SW 1271 (cell line): Measurements from ENCODE around the gene RNF40.

ENCODE experiments used
- DNase-seq, 2 experiments: peaks; one replicate each; lab custom pipeline; 2025; lab: John Stamatoyannopoulos, UW

Gene RNF40

DNA sequence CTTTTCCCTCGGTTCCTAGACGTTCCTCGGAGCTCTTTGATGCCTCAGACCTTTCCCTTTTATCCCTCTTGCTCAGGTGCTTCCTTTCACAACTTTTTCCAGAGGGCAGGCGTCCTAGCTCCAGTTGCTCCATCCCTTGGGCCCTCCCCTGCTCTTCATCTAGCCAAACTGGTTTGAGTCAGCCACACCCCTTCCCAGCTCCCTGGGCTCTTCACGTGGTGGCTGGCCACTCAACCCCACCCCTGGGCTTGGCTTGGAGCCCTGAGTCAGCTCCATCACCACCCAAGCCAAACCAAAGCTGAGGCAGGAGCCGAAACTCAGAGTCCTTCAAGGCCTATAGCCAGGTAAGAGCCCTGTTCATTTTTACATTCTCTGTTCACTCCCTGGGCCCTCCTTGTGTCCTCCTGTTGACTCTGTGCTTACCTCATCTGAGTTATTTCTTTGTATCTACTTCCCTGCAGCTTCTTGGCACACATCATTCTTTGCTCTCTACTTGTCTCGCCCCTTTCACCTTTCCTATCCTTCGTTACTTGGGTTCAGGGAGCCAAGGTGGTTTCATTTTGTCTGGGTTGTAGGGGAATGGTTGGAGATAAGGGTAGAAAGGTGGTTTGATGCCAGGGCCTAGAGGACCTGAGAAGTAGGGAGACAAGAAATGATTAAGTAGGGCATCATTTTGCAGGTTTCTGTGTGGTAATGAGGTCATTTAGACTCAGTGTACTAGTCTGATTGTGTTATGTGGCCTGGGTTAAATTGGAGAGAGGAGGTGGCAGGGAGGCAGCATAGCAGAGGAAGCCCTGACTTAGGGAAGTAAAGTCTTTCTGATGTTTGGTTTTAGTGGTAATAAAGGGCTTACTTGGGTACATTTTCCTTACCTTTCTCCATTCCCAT, 21.5 kb upstream of the RNF40 start:
- DNase-seq: peak; percentile 71 to 74

DNA sequence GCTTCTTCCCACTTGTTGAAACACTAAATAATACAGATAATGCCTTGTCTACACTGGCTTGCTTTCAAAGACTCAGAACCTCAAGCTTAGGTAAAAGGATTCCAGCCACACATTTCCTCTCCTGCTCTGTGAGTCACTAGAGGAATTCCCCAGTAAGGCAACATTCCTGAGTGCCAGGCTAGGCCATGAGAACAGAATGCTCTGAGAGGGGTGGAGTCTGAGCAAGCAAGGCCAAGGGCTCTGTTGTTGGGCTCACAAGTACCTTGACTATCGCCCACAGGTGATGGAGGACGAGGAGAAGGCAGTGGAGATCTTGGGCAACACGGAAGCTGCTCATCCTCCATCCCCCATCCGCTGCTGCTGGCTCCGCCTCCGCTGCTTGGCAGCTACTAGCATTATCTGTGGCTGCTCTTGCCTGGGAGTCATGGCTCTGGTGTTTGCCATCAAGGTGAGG, 20.6 kb upstream of the RNF40 start:
- DNase-seq: peak; percentile 64 to 90

DNA sequence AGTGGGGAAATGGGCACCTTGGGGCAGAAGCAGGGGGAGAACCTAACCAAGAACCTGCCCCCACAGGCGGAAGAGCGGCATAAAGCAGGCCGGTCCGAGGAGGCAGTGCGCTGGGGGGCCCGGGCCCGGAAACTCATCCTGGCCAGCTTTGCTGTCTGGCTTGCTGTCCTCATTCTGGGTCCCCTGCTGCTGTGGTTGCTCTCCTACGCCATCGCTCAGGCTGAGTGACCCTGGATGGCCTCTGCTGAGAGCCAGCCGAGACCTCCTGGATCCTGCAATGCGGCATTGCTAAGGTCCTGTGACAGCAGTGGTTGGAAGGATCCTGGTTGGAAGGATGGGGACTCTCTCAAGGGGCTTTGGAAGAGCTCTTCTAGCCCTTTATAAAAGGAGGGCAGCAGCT, 18.4 kb upstream of the RNF40 start:
- DNase-seq: no peak

DNA sequence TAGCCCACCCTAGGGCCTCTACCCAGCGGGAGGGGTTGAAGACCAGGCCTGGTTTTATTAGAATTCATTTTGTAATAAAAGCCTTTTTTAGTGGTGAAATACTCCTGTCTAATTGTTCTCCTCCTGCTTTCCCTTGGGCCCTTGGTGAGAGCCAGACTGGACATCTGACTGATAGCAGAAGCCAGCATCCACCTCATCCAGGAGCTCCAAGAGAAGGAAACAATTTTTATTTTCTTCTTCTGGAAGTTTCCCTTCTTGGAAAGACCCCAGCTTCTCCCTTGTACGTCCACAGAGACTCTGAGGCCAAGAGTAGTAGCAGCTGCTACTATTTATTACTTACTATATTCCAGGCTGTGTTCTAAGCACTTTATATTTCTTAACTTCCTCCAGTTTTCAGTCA, 17.9 kb upstream of the RNF40 start:
- DNase-seq: no peak

DNA sequence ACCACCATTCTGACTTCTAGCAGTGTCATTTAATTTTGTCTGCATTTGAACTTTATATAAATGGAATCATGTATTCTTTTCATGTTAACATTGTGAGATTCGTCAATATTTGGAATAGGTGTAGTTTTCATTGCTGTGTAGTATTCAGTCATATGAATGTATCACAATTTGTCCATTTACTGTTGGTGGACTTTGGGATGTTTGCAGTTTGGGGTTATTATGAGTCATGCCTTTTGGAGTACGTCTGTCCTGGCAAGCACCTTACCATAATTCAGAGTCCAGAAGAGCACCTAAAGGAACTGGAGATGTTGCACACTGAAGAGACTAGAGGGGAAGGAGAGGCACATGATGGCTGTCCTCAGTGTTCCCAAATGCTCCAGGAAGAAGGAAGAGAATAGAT, 17.0 kb upstream of the RNF40 start:
- no peak for DNase-seq

DNA sequence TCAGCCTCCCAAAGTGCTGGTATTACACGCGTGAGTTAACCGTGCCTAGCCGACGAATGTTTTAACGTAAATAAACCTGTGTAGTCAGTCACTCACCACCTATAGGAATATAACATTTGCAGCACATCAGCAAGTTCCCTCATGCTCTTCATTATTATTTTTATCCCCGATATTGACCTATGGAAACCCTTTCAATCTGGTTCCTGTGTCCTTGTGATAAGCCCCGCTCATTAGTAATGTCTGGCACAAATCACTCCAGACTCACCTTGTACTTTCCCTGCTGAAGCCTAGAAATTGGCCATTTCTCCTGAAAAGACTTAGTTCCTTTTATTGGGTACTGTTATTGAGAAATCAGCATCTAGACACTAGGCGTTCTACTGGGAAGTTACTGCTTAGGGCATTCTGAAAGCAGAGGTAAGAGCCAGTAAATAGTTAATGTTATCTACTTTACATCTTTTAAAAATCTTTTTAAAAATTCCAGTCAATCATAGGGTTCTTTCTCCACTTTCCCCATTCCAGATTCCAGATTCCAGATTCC, 15.4 kb upstream of the RNF40 start:
- no peak for DNase-seq

DNA sequence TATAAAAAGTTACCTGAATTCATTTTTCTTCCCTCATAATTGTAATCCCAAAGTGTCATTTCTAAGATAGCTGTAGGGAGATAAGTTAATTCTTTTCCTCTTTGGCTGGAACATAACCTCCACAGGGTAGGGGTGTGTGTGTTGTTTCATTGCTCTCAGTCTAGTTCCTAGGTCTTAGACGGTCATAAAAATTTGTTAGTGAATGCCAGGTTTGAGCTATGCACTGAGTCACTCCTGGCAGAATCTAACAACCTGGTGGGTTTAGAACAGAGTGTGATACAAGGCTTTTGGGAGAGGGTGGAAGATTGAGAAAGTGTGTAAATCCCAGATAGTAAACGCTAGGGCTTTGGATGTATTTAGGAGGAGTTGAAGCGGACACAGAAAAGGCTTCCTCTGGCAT, 14.8 kb upstream of the RNF40 start:
- no peak for DNase-seq

DNA sequence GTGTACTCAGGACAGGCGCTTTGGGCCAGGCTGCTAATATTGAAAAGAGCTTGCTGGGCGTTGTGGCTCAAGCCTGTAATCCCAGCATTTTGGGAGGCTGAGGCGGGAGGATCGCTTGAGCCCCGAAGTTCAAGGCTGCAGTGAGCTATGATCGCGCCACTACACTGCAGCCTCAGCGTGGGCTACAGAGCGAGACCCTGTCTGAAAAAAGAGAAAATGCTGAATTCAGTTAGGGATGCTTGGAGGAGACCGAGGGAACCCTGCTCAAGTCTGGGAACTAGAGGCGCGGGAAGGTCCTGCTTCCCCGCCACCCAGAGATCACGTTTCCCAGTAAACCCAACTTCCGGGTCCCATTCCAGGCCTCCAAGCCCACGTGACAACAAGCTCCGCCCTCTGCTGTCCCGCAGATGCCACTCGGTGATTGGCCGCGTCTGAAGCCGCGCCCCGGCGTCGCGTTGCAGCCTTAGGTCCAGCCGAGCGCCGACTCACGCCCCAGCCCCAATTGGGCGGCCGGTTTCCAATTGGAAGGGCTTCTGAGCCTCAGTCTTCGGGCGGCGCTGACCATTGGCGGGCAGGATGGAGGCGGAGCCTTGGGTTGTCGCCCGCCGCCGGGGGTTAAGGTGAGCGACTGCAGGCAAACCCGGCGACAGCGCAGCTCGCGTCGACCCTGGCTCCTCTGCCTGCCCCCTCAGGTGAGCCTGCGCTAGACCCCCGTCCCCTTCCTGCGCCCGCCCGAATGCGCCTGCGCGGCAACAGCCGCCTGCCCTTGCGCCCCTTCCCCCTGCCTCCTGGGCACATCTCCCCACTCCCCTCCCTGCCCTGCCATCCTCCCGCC, 14.1 kb upstream of the RNF40 start, which contains the start of gene PHKG2:
Gene PHKG2, plus strand, starts transcription at position 627 of the 835 bp plus-strand sequence. CDS start 396 bp downstream, outside the sequence.
- peak; percentile 98 to 99 for DNase-seq

DNA sequence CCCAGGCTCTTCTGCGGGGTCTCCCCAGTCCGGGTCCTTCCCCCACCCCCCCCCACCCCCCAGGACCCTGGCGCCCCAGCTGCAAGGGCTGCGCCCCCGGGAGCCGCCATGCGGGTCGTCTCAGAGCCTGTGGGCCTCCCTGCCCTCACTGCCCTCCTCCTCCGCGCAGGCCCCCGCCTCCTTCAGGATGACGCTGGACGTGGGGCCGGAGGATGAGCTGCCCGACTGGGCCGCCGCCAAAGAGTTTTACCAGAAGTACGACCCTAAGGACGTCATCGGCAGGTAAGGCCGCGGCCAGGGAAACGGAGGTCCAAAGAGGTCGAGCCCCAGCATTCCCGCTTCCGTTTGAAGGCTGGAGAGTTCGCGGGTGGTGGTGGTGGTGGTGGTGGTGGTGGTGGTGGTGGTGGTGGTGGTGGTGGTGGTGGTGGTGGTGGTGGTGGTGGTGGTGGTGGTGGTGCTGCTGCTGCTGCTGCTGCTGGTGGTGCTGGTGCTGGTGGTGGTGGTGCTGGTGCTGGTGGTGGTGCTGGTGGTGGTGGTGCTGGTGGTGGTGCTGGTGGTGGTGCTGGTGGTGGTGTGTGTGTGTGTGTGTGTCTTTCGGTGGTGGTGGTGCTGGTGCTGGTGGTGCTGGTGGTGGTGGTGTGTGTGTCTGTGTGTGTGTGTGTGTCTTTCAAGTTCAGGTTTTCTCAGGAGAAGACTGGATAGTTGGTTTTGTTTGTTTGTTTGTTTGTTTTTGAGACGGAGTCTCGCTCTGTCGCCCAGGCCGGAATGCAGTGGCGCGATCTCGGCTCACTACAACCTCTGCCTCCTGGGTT, 13.3 kb upstream of the RNF40 start:
- peak in 1 of 2 experiments; percentile 37 for DNase-seq

DNA sequence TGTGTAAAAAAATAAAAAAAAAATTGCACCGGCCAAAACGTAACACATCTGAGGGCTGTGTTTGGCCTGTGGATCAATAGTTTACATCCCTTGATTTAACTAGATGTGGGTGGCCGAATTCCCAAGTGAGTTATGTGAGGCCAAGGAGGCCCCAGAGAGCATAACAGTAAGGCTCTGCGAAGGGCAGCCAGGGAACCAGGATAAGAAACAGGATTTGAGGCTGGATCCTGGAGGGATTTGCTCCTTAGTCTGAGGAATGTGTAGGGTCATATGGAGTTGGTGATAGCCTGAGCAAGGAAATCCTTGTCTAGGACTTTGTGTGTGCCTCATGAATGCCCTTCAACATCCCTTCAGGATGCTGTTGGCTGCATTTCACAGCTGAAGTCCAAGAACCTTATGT, 11.9 kb upstream of the RNF40 start:
- DNase-seq: no peak

DNA sequence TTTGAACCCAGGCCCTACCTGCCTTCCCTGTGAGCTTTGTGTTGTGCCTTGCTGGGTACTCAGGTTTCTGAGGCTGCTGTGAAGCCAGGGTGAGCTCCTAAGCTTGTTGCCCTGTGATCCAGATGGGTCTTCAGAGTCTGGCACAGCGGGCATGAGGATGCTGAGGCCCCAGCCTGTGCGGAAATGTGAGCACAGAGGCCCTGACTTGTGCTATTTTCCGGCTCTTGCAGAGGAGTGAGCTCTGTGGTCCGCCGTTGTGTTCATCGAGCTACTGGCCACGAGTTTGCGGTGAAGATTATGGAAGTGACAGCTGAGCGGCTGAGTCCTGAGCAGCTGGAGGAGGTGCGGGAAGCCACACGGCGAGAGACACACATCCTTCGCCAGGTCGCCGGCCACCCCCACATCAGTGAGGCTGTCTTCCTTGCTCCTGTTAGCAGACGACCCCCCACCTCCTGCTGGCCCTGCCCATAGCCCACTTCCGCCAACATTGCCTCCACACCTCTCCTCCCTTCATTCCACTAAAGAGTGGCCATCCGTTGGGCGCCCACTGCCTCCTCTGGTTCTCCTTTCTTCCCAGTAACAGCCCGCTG, 11.2 kb upstream of the RNF40 start:
- DNase-seq: no peak

DNA sequence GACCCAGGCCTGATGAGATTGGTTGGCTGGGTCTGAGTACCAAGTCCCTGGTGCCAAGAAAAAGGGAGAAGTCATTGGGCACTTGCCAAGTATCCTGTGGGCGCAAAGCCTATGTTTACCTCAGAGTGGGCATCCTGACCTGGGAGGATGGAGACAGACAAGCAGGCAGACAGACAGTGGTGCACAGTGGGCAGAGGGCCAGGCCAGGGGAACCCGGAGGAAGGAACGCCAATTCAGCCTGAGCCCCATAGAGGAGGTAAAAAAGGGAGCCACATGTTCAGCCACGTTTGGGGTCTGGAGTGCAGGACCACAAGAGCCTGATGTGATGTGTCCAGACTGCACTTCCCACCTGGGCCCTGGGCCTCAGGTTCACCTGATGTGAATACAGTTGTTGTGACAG, 8.5 kb upstream of the RNF40 start:
- DNase-seq: no peak

DNA sequence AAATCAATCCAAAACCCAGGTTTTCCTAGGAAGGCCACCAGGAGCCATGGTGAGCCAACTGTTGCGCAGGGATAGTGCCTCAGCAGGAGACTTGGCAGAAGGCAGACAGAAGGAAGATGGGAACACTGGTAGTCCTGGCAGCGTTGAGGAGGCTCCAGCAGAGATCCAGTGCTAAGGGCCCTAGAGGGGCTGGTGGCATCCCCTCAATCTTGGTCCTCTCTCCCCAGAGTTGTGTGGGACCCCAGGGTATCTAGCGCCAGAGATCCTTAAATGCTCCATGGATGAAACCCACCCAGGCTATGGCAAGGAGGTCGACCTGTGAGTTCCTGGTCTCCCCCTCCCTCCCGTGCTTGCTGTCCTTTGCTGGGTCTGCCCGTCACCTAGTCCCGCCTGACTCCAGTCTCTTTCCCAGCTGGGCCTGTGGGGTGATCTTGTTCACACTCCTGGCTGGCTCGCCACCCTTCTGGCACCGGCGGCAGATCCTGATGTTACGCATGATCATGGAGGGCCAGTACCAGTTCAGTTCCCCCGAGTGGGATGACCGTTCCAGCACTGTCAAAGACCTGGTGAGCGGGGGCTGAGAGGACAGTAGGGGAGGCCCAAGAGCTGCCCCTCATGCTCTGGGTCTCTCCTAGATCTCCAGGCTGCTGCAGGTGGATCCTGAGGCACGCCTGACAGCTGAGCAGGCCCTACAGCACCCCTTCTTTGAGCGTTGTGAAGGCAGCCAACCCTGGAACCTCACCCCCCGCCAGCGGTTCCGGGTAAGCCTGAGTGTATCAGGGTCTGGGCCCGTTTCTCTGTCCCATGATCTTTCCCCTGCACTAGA, 6.0 kb upstream of the RNF40 start:
- DNase-seq: no peak

DNA sequence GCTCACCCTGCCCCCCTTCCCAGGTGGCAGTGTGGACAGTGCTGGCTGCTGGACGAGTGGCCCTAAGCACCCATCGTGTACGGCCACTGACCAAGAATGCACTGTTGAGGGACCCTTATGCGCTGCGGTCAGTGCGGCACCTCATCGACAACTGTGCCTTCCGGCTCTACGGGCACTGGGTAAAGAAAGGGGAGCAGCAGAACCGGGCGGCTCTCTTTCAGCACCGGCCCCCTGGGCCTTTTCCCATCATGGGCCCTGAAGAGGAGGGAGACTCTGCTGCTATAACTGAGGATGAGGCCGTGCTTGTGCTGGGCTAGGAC, 5.4 kb upstream of the RNF40 start:
- DNase-seq: no peak

DNA sequence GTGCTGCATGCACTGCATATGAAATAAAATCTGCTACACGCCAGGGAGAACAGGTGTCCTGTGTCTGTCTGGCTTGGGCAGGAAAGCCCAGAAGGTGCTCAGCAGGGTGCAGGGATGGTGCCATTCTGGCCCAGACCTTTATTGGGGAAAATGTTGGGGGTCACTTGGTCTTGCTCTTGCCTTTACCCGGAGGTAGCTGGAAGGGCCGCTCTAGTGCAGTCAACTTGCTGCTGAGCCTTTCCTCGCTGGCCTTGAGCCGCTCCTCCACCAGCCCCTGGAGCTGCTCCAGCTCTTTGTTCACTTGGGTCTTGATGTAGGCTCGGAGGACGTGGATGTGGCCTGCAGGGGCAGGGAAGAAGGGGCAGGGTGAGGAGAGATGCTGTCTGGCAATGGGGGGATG, 4.8 kb upstream of the RNF40 start:
- no peak for DNase-seq

DNA sequence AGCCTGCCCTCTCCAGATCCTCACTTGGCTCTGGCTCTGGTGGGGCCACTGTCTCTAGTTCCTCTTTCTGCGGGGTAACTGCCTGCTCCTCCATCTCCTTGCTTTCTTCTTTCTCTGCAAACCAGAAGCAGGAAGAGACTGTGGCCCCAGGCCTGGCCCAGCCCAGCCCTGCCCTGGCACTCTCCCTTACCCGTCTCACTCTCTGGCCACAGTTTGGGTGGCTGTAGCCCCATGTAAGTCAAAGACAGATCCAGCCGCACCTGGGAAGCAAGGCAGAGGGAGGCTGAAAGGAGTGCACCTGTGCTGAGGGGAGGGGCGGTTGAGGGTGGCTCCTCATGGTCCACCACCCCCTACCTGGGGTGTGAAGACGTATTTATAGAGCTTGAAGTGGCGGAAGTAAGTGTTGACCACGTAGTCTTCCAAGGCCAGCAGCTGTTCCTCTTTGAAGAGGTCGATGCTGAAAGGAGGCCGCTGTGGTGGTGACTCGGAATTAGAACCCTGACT, 3.1 kb upstream of the RNF40 start:
- no peak for DNase-seq

DNA sequence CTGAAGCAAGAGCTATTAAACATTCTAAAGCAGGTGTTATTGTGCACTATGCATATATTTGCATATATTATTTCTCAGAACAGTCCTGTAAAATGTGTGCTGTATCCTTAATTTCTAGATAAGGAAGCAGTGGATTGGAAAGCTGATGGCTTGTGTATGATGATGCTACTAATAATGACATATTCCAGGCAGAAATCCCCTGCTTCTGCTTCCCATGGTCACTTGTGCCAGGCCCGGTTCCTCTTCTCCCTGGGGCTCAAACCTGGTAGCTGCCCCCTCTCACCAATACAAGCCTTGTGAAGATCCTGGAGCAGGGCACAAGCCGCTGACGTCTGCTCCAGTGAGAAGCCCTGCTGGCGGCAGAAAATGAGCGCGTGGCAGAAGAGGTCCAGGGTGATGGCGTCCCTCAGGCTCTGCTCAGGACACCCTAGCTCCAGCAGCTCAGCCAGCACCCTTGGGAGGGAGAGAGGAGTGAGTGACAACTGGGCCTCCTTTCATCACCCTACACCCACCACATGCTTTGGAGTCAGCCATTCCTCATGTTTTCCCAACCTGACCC, 2.0 kb upstream of the RNF40 start:
- DNase-seq: no peak

DNA sequence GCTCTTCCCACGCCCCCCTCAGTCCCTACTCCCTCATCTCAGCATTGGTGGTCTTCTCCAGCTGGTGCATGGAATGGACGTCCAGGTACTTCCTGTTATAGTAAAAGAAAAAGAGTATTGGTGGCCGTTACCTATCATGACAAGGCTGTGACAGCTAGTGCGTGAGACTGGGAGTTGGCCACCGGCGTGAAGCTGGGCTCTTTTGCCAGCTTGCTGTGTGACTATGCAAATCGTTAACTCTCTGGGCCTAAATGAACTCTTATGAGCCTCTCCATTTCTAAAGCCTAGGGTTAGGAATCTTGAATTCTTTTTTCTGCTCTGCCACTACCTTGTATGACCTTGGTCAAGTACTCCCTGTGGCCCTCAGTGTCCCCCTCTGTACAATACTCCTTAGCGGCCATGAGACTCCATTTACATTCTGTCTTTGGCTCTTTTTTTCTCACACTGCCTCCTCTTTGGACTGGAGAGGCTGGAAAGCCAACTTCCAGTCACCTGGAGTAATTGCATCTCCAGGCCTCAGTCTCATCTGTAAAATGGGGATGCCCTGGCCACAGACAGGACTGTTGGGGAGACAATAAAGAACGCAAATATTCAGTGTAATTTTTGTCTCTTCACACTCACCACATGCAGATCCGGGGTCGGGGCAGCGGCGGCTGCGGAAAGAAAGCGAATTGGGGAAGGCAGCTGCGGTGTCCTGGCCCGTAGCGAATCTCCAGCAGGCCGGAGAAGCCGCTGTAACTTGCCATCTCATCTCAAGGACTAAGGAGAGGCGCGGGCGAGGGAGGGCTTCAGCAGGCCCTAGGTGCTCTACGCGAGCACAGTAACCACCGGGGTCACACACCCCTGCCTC, 1.3 kb upstream of the RNF40 start:
- no peak for DNase-seq

DNA sequence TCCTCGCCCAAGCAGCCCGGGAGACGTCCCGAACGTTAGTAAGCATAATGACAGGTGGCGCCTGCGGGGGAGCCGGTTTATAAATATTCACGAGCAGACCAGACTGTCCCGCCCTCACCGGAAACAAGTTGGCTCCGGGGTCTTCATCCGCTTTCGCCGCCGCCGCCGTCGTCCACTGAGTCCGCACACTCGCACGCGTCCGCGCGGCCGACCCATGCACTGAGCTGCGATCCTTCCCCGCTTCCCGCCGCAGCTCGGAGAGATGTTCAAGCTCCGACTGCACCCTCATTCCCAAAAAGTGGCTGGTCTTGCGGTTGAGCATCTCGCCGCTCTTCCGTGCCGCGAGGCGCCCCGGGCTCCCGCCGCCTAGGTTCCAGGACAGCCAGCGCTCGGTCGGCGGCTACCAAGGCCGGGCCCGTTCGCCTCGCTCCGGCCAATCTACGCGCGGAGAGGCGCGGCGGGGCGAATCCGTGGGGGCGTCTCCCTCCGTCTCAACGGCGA, 645 bp upstream of the RNF40 start:
- no peak for DNase-seq
